ENCODE results near the gene CEPT1.
A peak's percentile ranks its signal among the peaks of the same experiment; 100 is the strongest.

The CEPT1 gene

DNA sequence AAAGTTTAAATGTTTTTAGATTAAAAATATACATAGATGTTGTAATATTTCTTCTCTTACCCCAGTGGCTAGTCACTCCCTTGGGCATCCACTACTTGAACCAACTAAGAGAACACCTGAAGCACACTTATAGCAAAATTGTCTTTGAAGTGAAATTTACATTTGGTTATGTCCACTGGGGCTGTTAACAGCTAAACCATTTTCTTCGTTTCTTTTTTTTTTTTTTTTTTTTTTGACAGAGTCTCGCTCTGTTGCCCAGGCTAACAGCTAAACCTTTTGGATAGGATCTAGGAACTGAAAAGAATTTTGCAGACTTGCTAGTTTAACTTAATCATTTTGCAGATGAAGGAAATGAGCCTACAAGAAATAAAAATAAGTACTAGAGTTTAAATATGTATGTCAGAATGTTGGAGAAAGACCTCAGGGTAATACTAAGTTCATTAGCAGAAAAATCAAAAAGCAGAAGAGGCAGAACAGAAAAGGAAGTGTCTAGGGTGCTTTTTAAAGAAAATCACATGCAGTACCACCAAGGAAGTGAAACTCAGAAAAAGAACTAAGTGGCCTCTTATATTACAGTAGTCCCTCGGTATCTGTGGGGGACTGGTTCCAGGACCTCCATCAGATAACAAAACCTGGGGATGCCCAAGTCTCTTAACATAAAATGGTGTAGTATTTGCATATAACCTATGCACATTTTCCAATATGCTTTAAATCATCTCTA, 11.9 kb upstream of the CEPT1 start:
- Histone ChIP-seq H3K4me1 (ENCODE audit: control insufficient read depth in 5 of 5, insufficient read depth in 5 of 5, low read length in 5 of 5) (peaks cover 0 to 6% (median 3%) of the 10 kb centered on the region in 5 donors), H3K27ac (ENCODE audit: low read depth, low read length) (no peak overlapping the region), H3K36me3 (ENCODE audit: control insufficient read depth in 5 of 5, insufficient read depth in 5 of 5, low read length in 5 of 5) (peaks cover 34 to 71% (median 57%) of the 10 kb centered on the region in 5 donors), H3K9ac (ENCODE audit: low read length in 5 of 5) (no peak overlapping the region), H3K4me3 (ENCODE audit: low read depth in 1 of 5, low read length in 5 of 5) (no peak overlapping the region), H3K27me3 (ENCODE audit: control insufficient read depth in 5 of 5, insufficient read depth in 4 of 5, low read length in 5 of 5) (no peaks in the 10 kb centered on the region), H3K9me3 (ENCODE audit: control insufficient read depth in 5 of 5, low read length in 5 of 5) (no peaks in the 10 kb centered on the region)

DNA sequence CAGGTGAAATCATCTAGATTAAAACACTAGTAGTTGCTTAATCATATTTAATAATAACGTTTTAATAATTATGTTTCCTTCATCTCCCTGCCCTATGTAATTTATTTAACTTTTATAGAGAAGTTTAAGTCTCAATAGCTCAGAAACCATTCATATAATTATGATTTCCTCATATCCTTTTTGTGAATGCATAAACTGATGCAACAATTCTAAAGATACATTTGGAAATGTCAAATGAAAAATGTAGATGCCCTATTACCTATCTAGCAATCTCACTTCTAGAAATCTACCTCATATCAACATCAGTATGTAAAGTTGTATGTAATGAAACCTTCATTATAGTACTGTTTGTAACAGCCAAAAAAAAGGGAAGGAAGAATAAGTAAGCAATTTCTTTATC, 10.6 kb upstream of the CEPT1 start:
- Histone ChIP-seq H3K9ac (ENCODE audit: low read length in 5 of 5) (no peak overlapping the region), H3K9me3 (ENCODE audit: control insufficient read depth in 5 of 5, low read length in 5 of 5) (no peaks in the 10 kb centered on the region), H3K36me3 (ENCODE audit: control insufficient read depth in 5 of 5, insufficient read depth in 5 of 5, low read length in 5 of 5) (peaks cover 24 to 58% (median 48%) of the 10 kb centered on the region in 5 donors), H3K27me3 (ENCODE audit: control insufficient read depth in 5 of 5, insufficient read depth in 4 of 5, low read length in 5 of 5) (no peaks in the 10 kb centered on the region), H3K4me3 (ENCODE audit: low read depth in 1 of 5, low read length in 5 of 5) (no peak overlapping the region), H3K27ac (ENCODE audit: low read depth, low read length) (no peak overlapping the region), H3K4me1 (ENCODE audit: control insufficient read depth in 5 of 5, insufficient read depth in 5 of 5, low read length in 5 of 5) (peaks cover 0 to 9% (median 3%) of the 10 kb centered on the region in 5 donors)

DNA sequence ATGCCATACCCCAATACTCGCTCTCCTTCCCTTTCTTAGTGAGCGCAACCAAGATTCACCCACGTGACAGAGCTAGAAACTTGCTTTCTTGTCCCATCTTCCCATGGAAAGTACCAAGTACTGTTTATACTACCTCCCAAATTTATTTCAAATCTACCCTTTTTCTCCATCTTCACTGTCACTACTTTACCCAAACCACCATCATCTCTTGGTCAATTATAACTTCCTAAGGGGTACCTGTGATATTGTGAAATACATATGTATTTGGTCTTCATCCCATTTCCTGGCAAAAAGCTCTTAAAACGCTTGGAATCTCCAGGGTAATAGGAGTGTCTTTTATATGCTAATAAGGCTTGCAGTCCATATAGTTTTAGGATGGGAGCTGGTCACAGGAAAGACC, 8.3 kb upstream of the CEPT1 start:
- no peaks in the 10 kb centered on the region for H3K27me3 ChIP-seq (ENCODE audit: control insufficient read depth in 5 of 5, insufficient read depth in 4 of 5, low read length in 5 of 5)
- H3K9me3 ChIP-seq (ENCODE audit: control insufficient read depth in 5 of 5, low read length in 5 of 5) = no peaks in the 10 kb centered on the region
- peaks cover 0 to 9% (median 3%) of the 10 kb centered on the region in 5 donors for H3K4me1 ChIP-seq (ENCODE audit: control insufficient read depth in 5 of 5, insufficient read depth in 5 of 5, low read length in 5 of 5)
- H3K36me3 ChIP-seq (ENCODE audit: control insufficient read depth in 5 of 5, insufficient read depth in 5 of 5, low read length in 5 of 5) = peaks cover 18 to 44% (median 40%) of the 10 kb centered on the region in 5 donors
- no peak overlapping the region for H3K9ac ChIP-seq (ENCODE audit: low read length in 5 of 5)
- H3K27ac ChIP-seq (ENCODE audit: low read depth, low read length) = peak overlapping the region; percentile 23
- H3K4me3 ChIP-seq (ENCODE audit: low read depth in 1 of 5, low read length in 5 of 5) = no peak overlapping the region

DNA sequence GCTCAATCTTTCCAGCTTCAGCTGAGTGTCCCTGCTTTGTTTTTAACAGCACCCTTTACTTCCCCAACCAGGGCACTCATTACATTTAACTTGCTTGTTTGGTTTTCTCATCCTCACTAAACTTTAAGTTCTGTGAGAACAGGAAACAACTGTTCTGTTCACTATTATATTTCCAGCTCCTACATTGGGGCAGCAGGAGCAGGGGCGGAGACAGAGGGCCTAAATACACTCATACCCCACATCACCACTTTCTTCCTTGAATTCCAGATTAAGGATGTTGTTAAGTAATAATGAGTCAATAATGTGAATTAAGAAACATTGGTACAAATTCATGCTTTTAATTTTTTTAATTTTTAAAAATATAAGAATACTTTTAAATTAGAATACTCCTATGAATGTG, 6.2 kb upstream of the CEPT1 start:
- Histone ChIP-seq H3K9ac (ENCODE audit: low read length in 5 of 5) (no peak overlapping the region), H3K36me3 (ENCODE audit: control insufficient read depth in 5 of 5, insufficient read depth in 5 of 5, low read length in 5 of 5) (peaks cover 11 to 33% (median 26%) of the 10 kb centered on the region in 5 donors), H3K4me3 (ENCODE audit: low read depth in 1 of 5, low read length in 5 of 5) (no peak overlapping the region), H3K27me3 (ENCODE audit: control insufficient read depth in 5 of 5, insufficient read depth in 4 of 5, low read length in 5 of 5) (no peaks in the 10 kb centered on the region), H3K4me1 (ENCODE audit: control insufficient read depth in 5 of 5, insufficient read depth in 5 of 5, low read length in 5 of 5) (peaks cover 0 to 21% (median 13%) of the 10 kb centered on the region in 5 donors), H3K27ac (ENCODE audit: low read depth, low read length) (no peak overlapping the region), H3K9me3 (ENCODE audit: control insufficient read depth in 5 of 5, low read length in 5 of 5) (no peaks in the 10 kb centered on the region)

DNA sequence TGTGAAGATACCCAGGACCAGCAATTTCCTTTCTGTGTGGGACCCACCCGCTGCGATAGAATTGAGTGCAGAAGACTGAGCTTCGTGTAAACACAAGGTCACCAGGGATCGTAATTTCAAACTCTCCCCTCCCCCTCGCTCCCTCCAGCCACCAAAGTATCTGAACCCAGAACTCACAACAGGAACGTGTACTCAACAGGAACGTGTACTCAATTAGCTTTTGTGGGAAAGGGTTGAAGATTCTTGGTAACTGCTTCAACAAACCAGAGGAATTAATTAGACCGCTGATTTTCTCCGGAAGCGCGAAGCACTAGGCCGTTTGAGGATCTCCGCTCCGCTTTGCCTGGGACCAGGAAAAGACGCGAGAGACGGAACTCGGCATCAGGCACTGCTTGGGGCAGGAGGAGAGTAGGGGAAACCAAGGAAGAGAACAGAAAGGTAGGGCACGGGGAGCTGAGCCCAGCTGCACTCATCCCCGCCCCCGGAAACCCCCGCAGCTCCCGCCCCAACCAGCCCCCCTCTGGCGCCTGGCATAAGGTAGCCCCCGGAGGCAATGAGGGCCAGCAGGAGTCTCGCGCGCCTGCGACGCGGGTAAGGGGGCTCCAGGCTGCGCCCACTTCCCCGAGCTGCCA, 583 bp upstream of the CEPT1 start:
- Histone ChIP-seq H3K27me3 (ENCODE audit: control insufficient read depth in 5 of 5, insufficient read depth in 4 of 5, low read length in 5 of 5) (no peaks in the 10 kb centered on the region), H3K9ac (ENCODE audit: low read length in 5 of 5) (peak overlapping the region; percentile 91 to 98 (median 97)), H3K9me3 (ENCODE audit: control insufficient read depth in 5 of 5, low read length in 5 of 5) (no peaks in the 10 kb centered on the region), H3K4me1 (ENCODE audit: control insufficient read depth in 5 of 5, insufficient read depth in 5 of 5, low read length in 5 of 5) (peaks cover 0 to 54% (median 43%) of the 10 kb centered on the region in 5 donors), H3K36me3 (ENCODE audit: control insufficient read depth in 5 of 5, insufficient read depth in 5 of 5, low read length in 5 of 5) (peaks cover 6 to 19% (median 9%) of the 10 kb centered on the region in 5 donors), H3K4me3 (ENCODE audit: low read depth in 1 of 5, low read length in 5 of 5) (peak overlapping the region; percentile 83 to 98 (median 95)), H3K27ac (ENCODE audit: low read depth, low read length) (peak overlapping the region; percentile 94)

DNA sequence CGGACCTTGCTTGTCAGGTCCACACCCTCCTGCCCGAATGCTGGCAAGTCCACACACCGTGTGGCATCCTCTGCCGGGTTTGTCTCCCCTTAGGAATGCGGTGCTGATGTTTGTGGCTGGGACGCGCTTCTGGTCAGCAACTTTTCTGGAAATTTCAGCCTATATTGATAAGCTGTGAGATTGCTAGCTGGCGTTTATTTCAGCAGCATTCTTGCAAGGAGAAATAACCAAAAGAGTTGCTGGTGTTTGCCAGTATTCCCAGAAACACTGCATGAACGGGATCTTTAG, 601 bp downstream of the CEPT1 start:
- H3K27me3 ChIP-seq (ENCODE audit: control insufficient read depth in 5 of 5, insufficient read depth in 4 of 5, low read length in 5 of 5) = no peaks in the 10 kb centered on the region
- peak overlapping the region; percentile 83 to 98 (median 90) for H3K4me3 ChIP-seq (ENCODE audit: low read depth in 1 of 5, low read length in 5 of 5)
- no peaks in the 10 kb centered on the region for H3K9me3 ChIP-seq (ENCODE audit: control insufficient read depth in 5 of 5, low read length in 5 of 5)
- H3K27ac ChIP-seq (ENCODE audit: low read depth, low read length) = peak overlapping the region; percentile 94
- H3K36me3 ChIP-seq (ENCODE audit: control insufficient read depth in 5 of 5, insufficient read depth in 5 of 5, low read length in 5 of 5) = peaks cover 0 to 18% (median 4%) of the 10 kb centered on the region in 5 donors
- H3K4me1 ChIP-seq (ENCODE audit: control insufficient read depth in 5 of 5, insufficient read depth in 5 of 5, low read length in 5 of 5) = peaks cover 0 to 54% (median 43%) of the 10 kb centered on the region in 5 donors
- H3K9ac ChIP-seq (ENCODE audit: low read length in 5 of 5) = peak overlapping the region; percentile 23 to 98 (median 97)

DNA sequence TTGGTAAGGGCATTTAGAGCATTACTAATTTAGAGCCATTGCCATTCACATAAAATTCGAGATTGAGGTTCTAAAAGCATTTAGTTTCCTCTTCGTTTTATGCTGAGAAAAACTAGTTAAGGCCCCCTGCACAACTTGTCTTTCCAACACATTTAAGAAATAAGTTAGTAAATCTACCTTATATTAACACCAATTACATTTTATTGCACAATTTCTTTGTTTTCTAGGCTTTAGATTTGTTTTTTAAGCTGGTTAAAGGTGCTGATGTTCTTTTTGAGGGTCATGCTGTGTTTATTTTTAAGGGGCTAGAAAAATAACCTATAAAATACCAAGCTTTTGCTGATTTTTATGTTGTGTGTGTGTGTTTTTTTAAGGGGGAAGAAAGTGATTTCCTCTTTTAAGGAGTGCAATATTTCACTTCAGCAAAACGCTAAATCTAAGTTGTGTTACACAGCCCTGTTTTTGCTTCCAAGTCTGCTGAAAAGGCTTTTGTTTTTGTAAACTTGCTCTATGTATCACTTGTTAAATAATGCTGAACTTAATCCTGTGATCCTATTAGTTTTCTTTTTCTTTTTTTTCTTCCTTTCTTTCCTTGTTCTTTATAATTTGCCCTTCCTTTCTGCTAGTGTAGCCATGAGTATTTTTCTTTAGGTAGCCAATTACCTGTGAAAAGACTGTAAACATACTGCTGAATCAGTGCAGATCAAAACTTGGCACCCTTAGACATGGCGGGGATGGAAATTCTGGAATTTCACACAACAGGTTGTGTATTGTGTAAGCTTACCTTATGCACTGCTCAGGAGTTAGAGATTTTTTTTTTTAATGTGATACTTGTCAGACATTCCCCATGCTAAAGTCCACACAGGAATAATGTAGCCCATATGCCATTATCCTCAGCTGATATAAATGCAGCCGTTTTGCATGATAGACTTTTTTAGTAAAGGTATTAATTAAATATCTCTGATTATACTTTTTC, 1.5 kb downstream of the CEPT1 start:
- H3K27me3 ChIP-seq (ENCODE audit: control insufficient read depth in 5 of 5, insufficient read depth in 4 of 5, low read length in 5 of 5) = no peaks in the 10 kb centered on the region
- H3K36me3 ChIP-seq (ENCODE audit: control insufficient read depth in 5 of 5, insufficient read depth in 5 of 5, low read length in 5 of 5) = peaks cover 0 to 12% (median 3%) of the 10 kb centered on the region in 5 donors
- peaks cover 0 to 54% (median 43%) of the 10 kb centered on the region in 5 donors for H3K4me1 ChIP-seq (ENCODE audit: control insufficient read depth in 5 of 5, insufficient read depth in 5 of 5, low read length in 5 of 5)
- H3K9ac ChIP-seq (ENCODE audit: low read length in 5 of 5) = peak overlapping the region in 4 of 5 donors; percentile 94 to 98 (median 97)
- H3K27ac ChIP-seq (ENCODE audit: low read depth, low read length) = peak overlapping the region; percentile 94
- H3K9me3 ChIP-seq (ENCODE audit: control insufficient read depth in 5 of 5, low read length in 5 of 5) = no peaks in the 10 kb centered on the region
- H3K4me3 ChIP-seq (ENCODE audit: low read depth in 1 of 5, low read length in 5 of 5) = peak overlapping the region; percentile 83 to 98 (median 90)

DNA sequence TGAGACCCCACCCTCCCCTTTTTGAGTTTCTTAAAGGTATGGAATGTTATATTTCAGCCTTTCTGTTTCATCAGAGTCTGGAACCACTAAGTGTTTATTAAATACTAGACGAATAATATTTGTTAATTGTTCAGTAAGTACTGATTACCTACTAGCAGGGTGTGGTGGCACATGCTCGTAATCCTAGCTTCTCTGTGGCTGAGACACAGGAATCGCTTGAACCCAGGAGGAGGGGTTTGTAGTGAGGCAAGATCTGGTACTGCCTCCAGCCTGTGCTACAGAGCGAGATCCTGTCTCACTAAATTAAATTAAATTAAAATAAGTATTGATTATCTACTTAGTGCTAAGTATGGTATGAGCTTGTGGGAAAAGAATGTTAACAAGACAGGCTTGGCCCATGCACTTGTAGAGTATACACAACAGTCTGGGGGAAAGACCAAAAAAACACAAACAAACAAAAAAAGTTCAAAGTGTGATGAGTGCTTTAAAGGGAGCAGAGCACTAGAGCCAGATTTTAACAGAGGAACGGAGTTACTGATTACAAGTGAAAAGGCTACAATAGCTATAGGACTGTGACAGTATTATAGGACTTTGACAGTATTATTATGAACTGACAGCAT, 2.4 kb downstream of the CEPT1 start:
- Histone ChIP-seq H3K36me3 (ENCODE audit: control insufficient read depth in 5 of 5, insufficient read depth in 5 of 5, low read length in 5 of 5) (peaks cover 0 to 9% (median 3%) of the 10 kb centered on the region in 5 donors), H3K27me3 (ENCODE audit: control insufficient read depth in 5 of 5, insufficient read depth in 4 of 5, low read length in 5 of 5) (no peaks in the 10 kb centered on the region), H3K27ac (ENCODE audit: low read depth, low read length) (peak overlapping the region; percentile 94), H3K9ac (ENCODE audit: low read length in 5 of 5) (peak overlapping the region in 4 of 5 donors; percentile 32 to 94 (median 44)), H3K4me3 (ENCODE audit: low read depth in 1 of 5, low read length in 5 of 5) (peak overlapping the region in 3 of 5 donors; percentile 1 to 90 (median 83)), H3K9me3 (ENCODE audit: control insufficient read depth in 5 of 5, low read length in 5 of 5) (no peaks in the 10 kb centered on the region), H3K4me1 (ENCODE audit: control insufficient read depth in 5 of 5, insufficient read depth in 5 of 5, low read length in 5 of 5) (peaks cover 0 to 56% (median 43%) of the 10 kb centered on the region in 5 donors)

DNA sequence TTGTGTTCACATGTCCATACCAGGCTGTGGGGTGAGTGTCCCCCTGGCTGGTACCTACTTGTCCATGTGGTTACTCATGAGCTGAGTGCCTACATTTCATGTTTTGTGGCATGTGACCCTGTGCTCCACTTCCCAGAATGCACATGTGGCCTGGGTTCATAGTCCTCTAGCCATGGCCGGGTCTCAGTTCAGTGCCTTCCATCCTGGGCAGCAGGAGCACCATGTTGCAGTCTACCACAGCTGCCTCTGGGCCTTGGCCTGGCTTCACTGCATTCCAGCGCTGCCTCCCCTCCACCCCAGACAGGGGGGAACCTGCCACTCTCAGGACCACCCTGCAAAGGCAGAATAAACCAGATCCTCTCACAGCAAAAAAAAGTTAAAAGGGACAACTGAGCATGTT, 5.5 kb downstream of the CEPT1 start:
- H3K27me3 ChIP-seq (ENCODE audit: control insufficient read depth in 5 of 5, insufficient read depth in 4 of 5, low read length in 5 of 5) = no peaks in the 10 kb centered on the region
- no peak overlapping the region for H3K4me3 ChIP-seq (ENCODE audit: low read depth in 1 of 5, low read length in 5 of 5)
- peaks cover 0 to 51% (median 30%) of the 10 kb centered on the region in 5 donors for H3K4me1 ChIP-seq (ENCODE audit: control insufficient read depth in 5 of 5, insufficient read depth in 5 of 5, low read length in 5 of 5)
- H3K9ac ChIP-seq (ENCODE audit: low read length in 5 of 5) = no peak overlapping the region
- H3K9me3 ChIP-seq (ENCODE audit: control insufficient read depth in 5 of 5, low read length in 5 of 5) = no peaks in the 10 kb centered on the region
- H3K27ac ChIP-seq (ENCODE audit: low read depth, low read length) = no peak overlapping the region
- H3K36me3 ChIP-seq (ENCODE audit: control insufficient read depth in 5 of 5, insufficient read depth in 5 of 5, low read length in 5 of 5) = peaks cover 15 to 37% (median 25%) of the 10 kb centered on the region in 5 donors

Measured in subcutaneous abdominal adipose tissue (tissue), 5 donors.